H1 (cell line): ENCODE results near the gene TCF25. TPM values are rescaled to one million over a fixed set of nuclear protein-coding genes. Genes with fewer than 3 reads are reported as not detected.

Experiments used
- CTCF ChIA-PET: fragments of 300-600 bp; sonication (Branson Sonifier 250); formaldehyde crosslinking; loops from one replicate; lab custom pipeline; 2021; ENCODE audit not compliant: partially characterized antibody; lab: Charles Lee
- POLR2A ChIA-PET: fragments of 300-600 bp; sonication (Branson Sonifier 250); formaldehyde crosslinking; loops from one replicate; lab custom pipeline; 2021; ENCODE audit warnings: inconsistent platforms; ENCODE audit not compliant: partially characterized antibody; lab: Charles Lee
- DNase-seq, 2 experiments: peaks; one replicate each; pipeline versions ENCODE4 v3.0.0 to v3.0.0-alpha.2; 2010 to 2022; ENCODE audit warnings: low spot score in 2 of 2, low read depth in 1 of 2, mixed read lengths in 1 of 2
- FAIRE-seq: peaks from 2 replicates; lab custom pipeline; 2011; peaks lifted over from hg19 to GRCh38; lab: Jason Lieb, UNC
- H2AFZ ChIP-seq: 2 replicates; pipeline ENCODE4 v1.8.1; 2012; ENCODE audit warnings: low read length, inconsistent platforms
- H2AK5ac ChIP-seq: 2 replicates; pipeline ENCODE4 v1.6.1; 2013; ENCODE audit warnings: low read depth, low read length
- H2BK120ac ChIP-seq: replicated peaks from 2 replicates; pipeline ENCODE3; 2013; ENCODE audit warnings: low read depth, low read length, inconsistent platforms
- H2BK12ac ChIP-seq: 2 replicates; pipeline ENCODE4 v1.6.1; 2013; ENCODE audit warnings: low read depth, low read length
- H2BK15ac ChIP-seq: 2 replicates; pipeline ENCODE4 v1.6.1; 2013; ENCODE audit warnings: low read length
- H2BK20ac ChIP-seq: 2 replicates; pipeline ENCODE4 v1.6.1; 2013; ENCODE audit warnings: low read length
- H2BK5ac ChIP-seq: 2 replicates; pipeline ENCODE4 v1.6.1; 2013; ENCODE audit warnings: low read depth, low read length
- H3K14ac ChIP-seq: 2 replicates; pipeline ENCODE4 v1.6.1; 2013; ENCODE audit warnings: inconsistent platforms; ENCODE audit not compliant: insufficient read length
- H3K18ac ChIP-seq: 2 replicates; pipeline ENCODE4 v1.6.1; 2013; ENCODE audit warnings: low read length; ENCODE audit errors: extremely low read depth
- H3K23ac ChIP-seq: 2 replicates; pipeline ENCODE4 v1.6.1; 2013; ENCODE audit warnings: inconsistent platforms; ENCODE audit not compliant: insufficient read length
- H3K23me2 ChIP-seq: 2 replicates; pipeline ENCODE4 v1.6.1; 2013; ENCODE audit warnings: low read depth, low read length
- H3K27ac ChIP-seq: 2 replicates; pipeline ENCODE4 v1.6.1; 2011; ENCODE audit warnings: low read depth, low read length, inconsistent platforms
- H3K27me3 ChIP-seq, 4 experiments: replicated peaks in 1 of 4; 1 replicate in 1 of 4; 2 replicates in 3 of 4; pipeline versions ENCODE4 v1.6.1 to v1.8.1; 2011 to 2013; ENCODE audit warnings: low read length in 3 of 4, mild to moderate bottlenecking in 3 of 4, inconsistent platforms in 2 of 4, mixed read lengths in 2 of 4, moderate library complexity in 1 of 4; ENCODE audit not compliant: control insufficient read depth in 3 of 4, insufficient read depth in 3 of 4; ENCODE audit errors: extremely low read depth in 1 of 4
- H3K36me3 ChIP-seq, 4 experiments: 2 replicates each; pipeline versions ENCODE4 v1.6.1 to v1.8.1; 2011 to 2013; ENCODE audit warnings: mild to moderate bottlenecking in 4 of 4, low read length in 3 of 4, moderate library complexity in 2 of 4, control low read depth in 1 of 4, inconsistent platforms in 1 of 4; ENCODE audit not compliant: insufficient read depth in 4 of 4, control insufficient read depth in 2 of 4
- H3K4ac ChIP-seq: replicated peaks from 2 replicates; pipeline ENCODE3; 2013; ENCODE audit warnings: low read length, low read depth, mixed read lengths, inconsistent platforms; ENCODE audit not compliant: insufficient read length
- H3K4me1 ChIP-seq, 4 experiments: replicated peaks in 1 of 4; 1 replicate in 1 of 4; 2 replicates in 3 of 4; pipeline versions ENCODE4 v1.6.1 to v1.8.1; 2011 to 2013; ENCODE audit warnings: low read length in 3 of 4, inconsistent platforms in 2 of 4, mixed read lengths in 1 of 4; ENCODE audit not compliant: insufficient read depth in 4 of 4, control insufficient read depth in 3 of 4
- H3K4me2 ChIP-seq, 2 experiments: 2 replicates each; pipeline versions ENCODE4 v1.6.1 to v1.8.1; 2011 to 2013; ENCODE audit warnings: low read depth in 2 of 2, low read length in 2 of 2, control low read depth in 1 of 2, inconsistent platforms in 1 of 2, mild to moderate bottlenecking in 1 of 2; ENCODE audit not compliant: insufficient read depth in 1 of 2
- H3K4me3 ChIP-seq, 4 experiments: fragments of 200-600, 300-600 bp in 1 of 4; sonication (generic), shearing (Covaris generic), sonication (Bioruptor Twin) in 1 of 4; 2 replicates each; pipeline versions ENCODE4 v1.5.1 to v1.8.1; 2011 to 2016; ENCODE audit warnings: low read length in 4 of 4, low read depth in 3 of 4, control low read depth in 2 of 4, inconsistent platforms in 2 of 4, mild to moderate bottlenecking in 2 of 4, mixed read lengths in 1 of 4, moderate library complexity in 1 of 4; ENCODE audit not compliant: insufficient read depth in 2 of 4; ENCODE audit errors: extremely low read depth in 1 of 4
- H3K56ac ChIP-seq: replicated peaks from 2 replicates; pipeline ENCODE3; 2013; ENCODE audit warnings: low read depth, mild to moderate bottlenecking, mixed read lengths, low read length, inconsistent platforms; ENCODE audit not compliant: insufficient read length
- H3K79me1 ChIP-seq: 2 replicates; pipeline ENCODE4 v1.6.1; 2013; ENCODE audit warnings: low read depth, low read length, control low read depth
- H3K79me2 ChIP-seq, 2 experiments: 2 replicates each; pipeline versions ENCODE4 v1.6.1 to v1.8.1; 2012 to 2013; ENCODE audit warnings: low read length in 2 of 2, mild to moderate bottlenecking in 2 of 2, inconsistent platforms in 1 of 2; ENCODE audit not compliant: insufficient read depth in 2 of 2, control insufficient read depth in 1 of 2
- H3K9ac ChIP-seq, 4 experiments: replicated peaks in 1 of 4; 1 replicate in 1 of 4; 2 replicates in 3 of 4; pipeline versions ENCODE4 v1.6.1 to v1.8.1; 2011 to 2013; ENCODE audit warnings: low read depth in 3 of 4, low read length in 3 of 4, control low read depth in 2 of 4, mild to moderate bottlenecking in 2 of 4, moderate library complexity in 2 of 4, inconsistent platforms in 1 of 4; ENCODE audit errors: extremely low read depth in 1 of 4
- H3K9me3 ChIP-seq, 2 experiments: 2 replicates each; pipeline versions ENCODE4 v1.6.1 to v1.8.1; 2012 to 2013; ENCODE audit warnings: mild to moderate bottlenecking in 2 of 2, moderate library complexity in 2 of 2, control low read depth in 1 of 2, inconsistent platforms in 1 of 2, low read depth in 1 of 2, low read length in 1 of 2, mixed read lengths in 1 of 2; ENCODE audit not compliant: insufficient read depth in 2 of 2
- H4K20me1 ChIP-seq, 2 experiments: replicated peaks in 1 of 2; 2 replicates each; pipeline versions ENCODE3 to v1.8.1; 2011 to 2013; ENCODE audit warnings: inconsistent platforms in 2 of 2, low read length in 2 of 2, mild to moderate bottlenecking in 1 of 2; ENCODE audit not compliant: insufficient read depth in 2 of 2, control insufficient read depth in 1 of 2
- H4K5ac ChIP-seq: 2 replicates; pipeline ENCODE4 v1.6.1; 2013; ENCODE audit warnings: low read length, low read depth, mixed read lengths, inconsistent platforms; ENCODE audit not compliant: insufficient read length
- H4K8ac ChIP-seq: 2 replicates; pipeline ENCODE4 v1.8.0; 2013; ENCODE audit warnings: mild to moderate bottlenecking, moderate library complexity, low read length, inconsistent platforms; ENCODE audit not compliant: insufficient read depth; ENCODE audit errors: extremely low read depth
- H4K91ac ChIP-seq: replicated peaks from 2 replicates; pipeline ENCODE3; 2013; ENCODE audit warnings: low read length, mixed read lengths, inconsistent platforms; ENCODE audit not compliant: insufficient read length
- FOSL1 ChIP-seq: IDR thresholded peaks from 2 replicates; pipeline ENCODE4 v1.6.1; 2011; ENCODE audit warnings: mild to moderate bottlenecking, low read depth, low read length, moderate library complexity; ENCODE audit not compliant: insufficient read depth
- HDAC2 ChIP-seq, 2 experiments: fragments of 300-600 bp in 1 of 2; sonication (generic) in 1 of 2; IDR thresholded peaks; 2 replicates each; pipeline ENCODE4 v1.6.1; 2011 to 2012; ENCODE audit warnings: low read depth in 2 of 2, low read length in 2 of 2, mild to moderate bottlenecking in 2 of 2, moderate library complexity in 2 of 2, borderline replicate concordance in 1 of 2, inconsistent platforms in 1 of 2
- RAD21 ChIP-seq, 2 experiments: IDR thresholded peaks in 1 of 2; conservative IDR thresholded peaks in 1 of 2; 2 replicates each; pipeline ENCODE4 v1.6.1; 2011; ENCODE audit warnings: low read depth in 2 of 2, low read length in 2 of 2, improper control_type of control experiment in 1 of 2, inconsistent platforms in 1 of 2, mild to moderate bottlenecking in 1 of 2, moderate library complexity in 1 of 2
- SP1 ChIP-seq: IDR thresholded peaks from 2 replicates; pipeline ENCODE4 v1.6.1; 2011; ENCODE audit warnings: low read depth, low read length
- TEAD4 ChIP-seq: IDR thresholded peaks from 2 replicates; pipeline ENCODE4 v1.6.1; 2012; ENCODE audit warnings: low read depth, low read length, inconsistent platforms, mixed read lengths
- WGBS, 2 experiments: shearing (Covaris generic) in 1 of 2; methylation state at CpG; one replicate each; pipeline versions ENCODE4 v1.1.6 to v1.1.7; 2013 to 2015; ENCODE audit warnings: low lambda C conversion rate in 2 of 2, mixed read lengths in 2 of 2, inconsistent platforms in 1 of 2, low coverage in 1 of 2, missing lambda C conversion rate in 1 of 2; ENCODE audit not compliant: insufficient replicate concordance in 2 of 2, insufficient coverage in 1 of 2, insufficient read length in 1 of 2; ENCODE audit errors: extremely low coverage in 1 of 2, missing lambda C conversion rate in 1 of 2; 5-methylcytosine and 5-hydroxymethylcytosine counted together
- polyA plus RNA-seq, 7 experiments: library from polyadenylated mRNA; depleted of rRNA in 3 of 7; stranded (reverse) in 5 of 7; unstranded in 2 of 7; fragments of >200 nt in 5 of 7; fragments of 200-250 nt in 2 of 7; gene quantifications; 1 replicate in 5 of 7; 2 replicates in 1 of 7; 4 replicates in 1 of 7; pipeline versions ENCODE4 v1.2.1 to v1.2.3, GENCODE V29; 2011 to 2013; ENCODE audit warnings: missing spikeins in 2 of 7, mixed read lengths in 2 of 7
- total RNA-seq: library from RNA; stranded (reverse); fragmentation: NEBNext Ultra II Directional; extraction: Animal tissue kit (Norgen Biotek cat#: 25700); gene quantifications from 2 replicates; pipeline ENCODE4 v1.2.1, GENCODE V29; 2021
- TF ChIP-seq, protein P1 (sequence below), 3 experiments: IDR thresholded peaks; 1 replicate in 2 of 3; 2 replicates in 1 of 3; pipeline versions ENCODE4 v1.5.1 to v1.6.1; 2011; ENCODE audit warnings: low read length in 3 of 3, mild to moderate bottlenecking in 3 of 3, inconsistent platforms in 2 of 3, low read depth in 1 of 3, moderate library complexity in 1 of 3; ENCODE audit not compliant: insufficient read depth in 1 of 3; ENCODE audit errors: control extremely low read depth in 1 of 3

Gene TCF25
- total and polyA plus RNA-seq, 2 of the 8 experiments (the other 6 are each of a cell fraction or from before 2014, with no cell fraction given) = 78.1 to 102 TPM

- ChIA-PET CTCF (interaction anchor here (0.7 to 5.9 kb wide), 30 partner anchors 11 to 268 kb away, joined by 3 to 70 read pairs (median 4); partner anchors contain the start of genes MC1R and TUBB3), POLR2A (interaction anchor here (0.7 to 6.5 kb wide), 3 partner anchors 8 to 37 kb away, joined by 5 to 71 read pairs (median 17); partner anchors contain the start of genes MC1R, TCF25 and TUBB3)
- peak overlapping the region; percentile 51; the same call in 1 of the 2 replicates for H3K18ac ChIP-seq
- H3K9me3 ChIP-seq = peaks cover 0 to 19% of the 10 kb centered on the region in 2 experiments; a peak in 3 of 4 replicates
- peaks cover 0 to 4% of the 10 kb centered on the region in 2 experiments for H4K20me1 ChIP-seq
- 83% methylated on average over 46 of the region's 47 CpGs; no CpG with 5 or more reads in 1 of the 2 experiments for WGBS, 2 experiments
- peak overlapping the region; percentile 42; the same call in 1 of the 2 replicates for H3K27ac ChIP-seq
- peak overlapping the region; percentile 70 for H3K4ac ChIP-seq
- H2BK12ac ChIP-seq = peak overlapping the region; percentile 60; the same call in 1 of the 2 replicates
- H2BK20ac ChIP-seq = 0 out of 2 replicates have a peak overlapping the region, but pooled peaks have one; percentile 72
- peak overlapping the region; percentile 74; the same call in 1 of the 2 replicates for H4K8ac ChIP-seq
- no peaks in the 10 kb centered on the region for H3K79me2 ChIP-seq
- H3K4me2 ChIP-seq = no peak overlapping the region
- H3K9ac ChIP-seq = peak overlapping the region in 1 of 4 experiments; percentile 5; a peak in 3 of 7 replicates
- no peak overlapping the region for H3K56ac ChIP-seq
- H3K4me1 ChIP-seq = peaks cover 0 to 2% (median 0%) of the 10 kb centered on the region in 4 experiments; a peak in 4 of 7 replicates
- DNase-seq (peak in 1 of 2 experiments; percentile 93), FAIRE-seq (no peak)
- H2BK15ac ChIP-seq = 0 out of 2 replicates have a peak overlapping the region, but pooled peaks have one; percentile 40
- peaks cover 2 to 17% (median 8%) of the 10 kb centered on the region in 4 experiments; a peak in 7 of 8 replicates for H3K36me3 ChIP-seq
- H3K27me3 ChIP-seq = no peaks in the 10 kb centered on the region
- no peak overlapping the region for H2BK120ac ChIP-seq
- H3K79me1 ChIP-seq = no peaks in the 10 kb centered on the region
- no peak overlapping the region for H2AFZ ChIP-seq
- H3K23ac ChIP-seq = no peak overlapping the region
- H4K91ac ChIP-seq = no peak overlapping the region
- no peak overlapping the region for H3K14ac ChIP-seq
- H3K4me3 ChIP-seq = no peak overlapping the region
- H3K23me2 ChIP-seq = no peaks in the 10 kb centered on the region; the same call in 1 of the 2 replicates
- no peak overlapping the region for H2AK5ac ChIP-seq
- H4K5ac ChIP-seq = no peak overlapping the region
- peak overlapping the region; percentile 48 for H2BK5ac ChIP-seq
- 0 out of 4 replicates have a peak, but pooled peaks of 1 of the 2 experiments have one; percentile 37 for TF ChIP-seq HDAC2 (IDR thresholded peaks at IDR 0.05; ENCODE audit: borderline replicate concordance in 1 of 2, low read depth in 2 of 2, low read length in 2 of 2)
- no peak for TF ChIP-seq FOSL1
- peak; percentile 9; the same call in 1 of the 2 replicates for TF ChIP-seq TEAD4
- TF ChIP-seq, protein P1, sequence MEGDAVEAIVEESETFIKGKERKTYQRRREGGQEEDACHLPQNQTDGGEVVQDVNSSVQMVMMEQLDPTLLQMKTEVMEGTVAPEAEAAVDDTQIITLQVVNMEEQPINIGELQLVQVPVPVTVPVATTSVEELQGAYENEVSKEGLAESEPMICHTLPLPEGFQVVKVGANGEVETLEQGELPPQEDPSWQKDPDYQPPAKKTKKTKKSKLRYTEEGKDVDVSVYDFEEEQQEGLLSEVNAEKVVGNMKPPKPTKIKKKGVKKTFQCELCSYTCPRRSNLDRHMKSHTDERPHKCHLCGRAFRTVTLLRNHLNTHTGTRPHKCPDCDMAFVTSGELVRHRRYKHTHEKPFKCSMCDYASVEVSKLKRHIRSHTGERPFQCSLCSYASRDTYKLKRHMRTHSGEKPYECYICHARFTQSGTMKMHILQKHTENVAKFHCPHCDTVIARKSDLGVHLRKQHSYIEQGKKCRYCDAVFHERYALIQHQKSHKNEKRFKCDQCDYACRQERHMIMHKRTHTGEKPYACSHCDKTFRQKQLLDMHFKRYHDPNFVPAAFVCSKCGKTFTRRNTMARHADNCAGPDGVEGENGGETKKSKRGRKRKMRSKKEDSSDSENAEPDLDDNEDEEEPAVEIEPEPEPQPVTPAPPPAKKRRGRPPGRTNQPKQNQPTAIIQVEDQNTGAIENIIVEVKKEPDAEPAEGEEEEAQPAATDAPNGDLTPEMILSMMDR (IDR thresholded peaks at IDR 0.05; ENCODE audit: control extremely low read depth in 1 of 3, insufficient read depth in 1 of 3, low read depth in 1 of 3, low read length in 3 of 3) = peak; percentile 91 to 98 (median 97)
- TF ChIP-seq SP1 = no peak
- peak; percentile 56 to 76 for TF ChIP-seq RAD21 (IDR thresholded peaks at IDR 0.05 in 1 of 2, conservative IDR thresholded peaks at IDR 0.05 in 1 of 2; ENCODE audit: low read depth in 2 of 2, low read length in 2 of 2)
These were observed 36.7 kb downstream of the TCF25 start for GRCh38 chr16:89909777-89910716.
